ENCODE results near the gene INO80E.

The INO80E gene

DNA sequence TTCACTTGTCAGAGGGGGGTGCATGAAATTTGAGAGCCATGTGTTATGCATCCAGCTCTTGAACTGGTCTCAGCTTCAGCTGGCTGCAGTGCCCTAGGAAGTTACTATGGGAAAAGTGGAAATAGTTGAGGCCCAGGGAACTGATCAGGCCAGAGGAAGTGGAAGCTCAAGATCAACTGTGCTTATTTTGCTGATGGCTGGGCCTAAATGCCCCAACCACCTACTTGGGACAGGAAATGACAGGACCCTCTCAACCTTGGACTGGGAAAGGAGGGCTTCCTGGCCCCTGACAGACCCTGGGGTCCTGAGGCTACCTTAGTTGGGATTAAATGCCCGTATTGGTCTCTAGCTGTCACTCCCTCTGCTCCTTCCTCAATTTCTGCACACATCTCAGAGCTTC, 23.5 kb upstream of the INO80E start:
- DNase-seq (ENCODE audit: low read depth): no peak
- no peak overlapping the region for H3K4me3 ChIP-seq (ENCODE audit: low read length)
- TF ChIP-seq, protein P1, sequence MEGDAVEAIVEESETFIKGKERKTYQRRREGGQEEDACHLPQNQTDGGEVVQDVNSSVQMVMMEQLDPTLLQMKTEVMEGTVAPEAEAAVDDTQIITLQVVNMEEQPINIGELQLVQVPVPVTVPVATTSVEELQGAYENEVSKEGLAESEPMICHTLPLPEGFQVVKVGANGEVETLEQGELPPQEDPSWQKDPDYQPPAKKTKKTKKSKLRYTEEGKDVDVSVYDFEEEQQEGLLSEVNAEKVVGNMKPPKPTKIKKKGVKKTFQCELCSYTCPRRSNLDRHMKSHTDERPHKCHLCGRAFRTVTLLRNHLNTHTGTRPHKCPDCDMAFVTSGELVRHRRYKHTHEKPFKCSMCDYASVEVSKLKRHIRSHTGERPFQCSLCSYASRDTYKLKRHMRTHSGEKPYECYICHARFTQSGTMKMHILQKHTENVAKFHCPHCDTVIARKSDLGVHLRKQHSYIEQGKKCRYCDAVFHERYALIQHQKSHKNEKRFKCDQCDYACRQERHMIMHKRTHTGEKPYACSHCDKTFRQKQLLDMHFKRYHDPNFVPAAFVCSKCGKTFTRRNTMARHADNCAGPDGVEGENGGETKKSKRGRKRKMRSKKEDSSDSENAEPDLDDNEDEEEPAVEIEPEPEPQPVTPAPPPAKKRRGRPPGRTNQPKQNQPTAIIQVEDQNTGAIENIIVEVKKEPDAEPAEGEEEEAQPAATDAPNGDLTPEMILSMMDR (conservative IDR thresholded peaks at IDR 0.05; ENCODE audit: low read depth, low read length): no peak

DNA sequence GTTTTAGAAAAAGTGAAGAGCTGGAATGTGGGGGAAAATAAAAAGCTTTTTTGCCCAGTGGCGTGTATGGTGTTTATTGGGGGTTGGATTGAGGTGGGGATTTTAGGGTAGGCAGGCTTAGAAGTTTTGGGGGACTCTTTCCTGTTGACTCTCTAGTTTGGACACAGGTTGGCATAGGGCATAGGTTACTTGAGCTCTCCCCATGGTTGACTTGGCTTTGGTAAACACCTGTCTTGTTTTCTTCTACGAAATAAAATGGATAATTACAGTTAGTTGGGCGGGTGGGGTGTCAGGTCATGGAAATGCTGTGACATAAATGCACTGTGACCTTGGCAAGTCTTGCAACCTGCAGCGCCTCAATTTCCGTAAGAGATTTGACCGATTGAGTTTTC, 23.1 kb upstream of the INO80E start:
- DNase-seq (ENCODE audit: low read depth): no peak
- no peak overlapping the region for H3K4me3 ChIP-seq (ENCODE audit: low read length)
- TF ChIP-seq, protein P1 (conservative IDR thresholded peaks at IDR 0.05; ENCODE audit: low read depth, low read length): no peak

DNA sequence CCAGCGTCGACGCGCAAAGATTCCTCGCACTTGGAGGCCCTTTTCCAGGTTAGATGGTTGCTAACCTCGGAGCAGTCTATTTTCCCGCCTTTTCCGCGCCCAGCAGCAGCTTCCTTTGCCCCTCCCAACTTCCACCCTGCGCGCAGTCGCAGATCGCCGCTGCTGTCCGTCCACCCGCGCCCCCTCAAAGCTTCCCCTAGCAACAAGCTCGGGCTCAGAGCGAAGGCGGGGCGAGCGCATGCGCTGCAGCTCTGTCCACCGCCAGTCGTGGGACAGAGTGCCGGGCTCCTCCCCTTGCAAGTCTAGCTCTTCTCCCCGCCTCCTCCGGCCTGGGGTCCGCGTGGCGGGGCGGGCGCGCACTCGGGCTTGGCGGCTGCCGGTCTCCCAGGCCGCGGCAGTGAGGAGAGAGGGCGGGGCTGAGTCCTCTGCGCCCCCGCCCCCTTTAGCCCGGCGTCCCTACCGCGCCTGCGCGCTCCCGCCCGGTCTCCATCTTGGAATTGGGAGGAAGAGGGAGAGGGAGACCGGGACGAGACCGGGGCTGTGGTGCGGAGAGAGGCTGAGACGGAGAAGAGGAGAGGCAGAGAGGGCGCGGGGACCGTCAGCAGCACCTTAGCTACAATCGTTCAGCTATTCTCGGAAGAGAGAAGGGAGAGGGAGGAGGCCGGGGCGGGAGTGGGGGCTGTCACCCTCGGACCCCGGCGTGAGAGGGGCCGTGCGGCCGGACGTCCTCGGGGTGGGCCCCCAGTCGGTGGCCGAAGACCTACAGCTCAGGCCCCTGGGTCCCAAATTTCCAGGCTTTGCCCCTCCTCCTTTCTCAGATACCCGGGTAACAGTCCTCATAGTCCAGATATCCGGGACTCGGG, 22.4 kb upstream of the INO80E start, which contains the start of gene TAOK2:
TSS of gene TAOK2 (plus strand) at position 485 of the 863 bp plus-strand sequence. CDS start 3,905 bp downstream, outside the sequence.
- TF ChIP-seq, protein P1 (conservative IDR thresholded peaks at IDR 0.05; ENCODE audit: low read depth, low read length): no peak
- peak; percentile 96 for DNase-seq (ENCODE audit: low read depth)
- H3K4me3 ChIP-seq (ENCODE audit: low read length): peak within 1 kb of the TSS; percentile 94

DNA sequence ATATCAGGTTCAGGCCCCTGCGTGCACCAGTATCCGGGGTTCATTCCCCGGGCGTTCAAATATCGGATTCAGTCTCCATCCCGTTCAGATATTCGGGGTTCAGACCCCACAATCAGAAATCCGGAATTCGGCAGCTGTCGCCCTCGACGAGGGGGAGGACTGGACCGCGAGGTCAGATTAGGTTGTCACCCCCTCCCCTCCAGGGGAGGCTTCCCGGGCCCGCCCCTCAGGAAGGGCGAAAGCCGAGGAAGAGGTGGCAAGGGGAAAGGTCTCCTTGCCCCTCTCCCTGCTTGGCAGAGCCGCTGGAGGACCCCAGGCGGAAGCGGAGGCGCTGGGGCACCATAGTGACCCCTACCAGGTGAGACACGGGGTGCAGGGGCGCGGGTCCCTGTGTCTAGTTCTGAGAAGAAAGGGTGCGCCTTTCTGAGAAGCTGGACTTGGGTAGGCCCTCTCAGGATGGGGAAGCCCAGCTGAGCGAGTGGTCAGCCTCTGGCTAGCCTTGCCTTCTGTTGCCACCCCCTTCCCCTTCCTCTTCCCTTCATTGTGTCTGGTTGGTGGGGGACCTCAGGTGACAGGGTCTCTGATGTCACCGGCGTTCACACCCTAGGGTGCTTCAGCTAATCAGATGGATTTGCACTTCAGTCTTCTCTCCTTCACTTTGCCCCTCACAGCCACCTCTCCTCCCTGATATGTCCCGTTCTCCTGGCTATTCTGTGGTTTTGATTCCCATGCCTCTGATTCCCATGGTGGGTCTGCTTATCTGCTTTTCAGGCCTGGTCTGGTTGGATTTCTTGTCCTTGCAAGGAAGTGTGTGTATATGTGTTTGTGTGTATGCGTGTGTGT, 21.5 kb upstream of the INO80E start:
- no peak for DNase-seq (ENCODE audit: low read depth)
- peak overlapping the region; percentile 94 for H3K4me3 ChIP-seq (ENCODE audit: low read length)
- TF ChIP-seq, protein P1 (conservative IDR thresholded peaks at IDR 0.05; ENCODE audit: low read depth, low read length): no peak

DNA sequence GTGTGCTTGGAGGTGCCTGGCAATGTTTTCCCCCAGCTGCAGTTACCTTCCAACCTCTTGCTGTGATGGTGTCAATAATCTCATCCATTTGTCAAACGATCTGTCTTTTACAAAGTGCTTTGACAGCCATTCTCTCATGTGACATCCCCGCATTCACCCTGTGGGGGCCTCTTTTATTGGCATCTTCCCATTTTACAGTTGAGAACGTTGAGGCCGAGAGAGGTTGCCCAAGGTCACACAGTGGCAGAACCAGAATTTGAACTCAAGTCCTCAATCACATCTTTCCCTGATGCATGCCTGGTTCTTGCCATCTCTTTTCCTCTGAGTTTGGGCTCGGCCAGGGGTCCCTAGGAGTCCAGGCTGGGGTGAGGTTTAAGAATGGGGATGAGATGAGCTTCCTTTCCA, 20.9 kb upstream of the INO80E start:
- DNase-seq (ENCODE audit: low read depth): no peak
- TF ChIP-seq, protein P1 (conservative IDR thresholded peaks at IDR 0.05; ENCODE audit: low read depth, low read length): no peak
- H3K4me3 ChIP-seq (ENCODE audit: low read length): peak overlapping the region; percentile 94

DNA sequence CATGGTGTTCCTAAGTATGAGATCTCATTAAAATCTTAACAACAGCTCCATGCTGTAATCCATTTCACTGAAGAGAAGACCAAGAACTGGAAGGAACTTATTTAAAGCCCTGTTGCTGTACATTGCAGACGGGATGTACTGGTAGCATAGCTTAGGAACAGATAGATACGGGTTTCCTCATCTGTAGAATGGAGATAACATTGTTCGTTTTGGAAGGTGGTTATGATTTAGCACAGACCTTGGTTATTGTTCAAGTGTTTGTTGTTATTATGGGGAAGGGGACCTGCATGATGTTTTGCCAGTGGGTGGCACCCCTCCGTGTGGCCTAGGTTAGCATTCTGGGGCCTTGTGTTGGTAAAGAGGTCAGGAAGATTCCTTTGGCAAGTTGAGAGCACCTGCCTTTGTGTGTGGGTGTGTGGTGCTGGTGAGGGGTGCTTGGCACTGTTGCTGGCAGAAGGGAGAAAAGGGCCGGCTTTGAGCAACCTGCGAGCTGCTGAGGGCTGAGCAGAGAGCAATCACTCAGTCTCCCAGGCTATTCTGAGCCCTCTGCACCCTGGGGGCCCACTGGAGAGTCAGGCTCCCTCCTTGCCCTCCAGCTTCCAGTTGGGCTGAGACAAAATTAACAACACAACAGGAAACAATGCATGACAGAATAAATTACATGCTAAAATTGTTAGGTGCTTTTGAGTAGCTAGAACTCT, 20.1 kb upstream of the INO80E start:
- DNase-seq (ENCODE audit: low read depth): no peak
- peak overlapping the region; percentile 94 for H3K4me3 ChIP-seq (ENCODE audit: low read length)
- TF ChIP-seq, protein P1 (conservative IDR thresholded peaks at IDR 0.05; ENCODE audit: low read depth, low read length): no peak
